PFSK-1 (cell line): ENCODE results near the gene IGSF21.

Experiments
- FOXP2 ChIP-seq: optimal IDR thresholded peaks from 2 replicates; pipeline ENCODE3; 2011; ENCODE audit warnings: borderline replicate concordance, control low read depth, inconsistent platforms; ENCODE audit not compliant: insufficient read depth; ENCODE audit errors: extremely low read length, extremely low read depth
- POLR2AphosphoS5 ChIP-seq: IDR thresholded peaks from 2 replicates; pipeline ENCODE4 v1.6.1; 2012; ENCODE audit warnings: low read depth, mild to moderate bottlenecking, control low read depth, low read length, moderate library complexity
- REST ChIP-seq, 2 experiments: IDR thresholded peaks; 2 replicates each; pipeline versions ENCODE4 v1.6.1 to v1.8.0; 2011 to 2012; ENCODE audit warnings: low read depth in 2 of 2, low read length in 2 of 2, control low read depth in 1 of 2, inconsistent platforms in 1 of 2, mild to moderate bottlenecking in 1 of 2, moderate library complexity in 1 of 2; ENCODE audit not compliant: insufficient read depth in 1 of 2
- SIN3A ChIP-seq: IDR thresholded peaks from 2 replicates; pipeline ENCODE4 v1.6.1; 2012; ENCODE audit warnings: mild to moderate bottlenecking, low read length, moderate library complexity, borderline replicate concordance; ENCODE audit not compliant: insufficient read depth
- TAF1 ChIP-seq: IDR thresholded peaks from 2 replicates; pipeline ENCODE4 v1.6.1; 2012; ENCODE audit warnings: low read length, control low read depth, borderline replicate concordance; ENCODE audit not compliant: insufficient read depth

IGSF21 gene

GRCh38 chr1:18089488-18089887 is 18.1 kb upstream of the IGSF21 start:
- TF ChIP-seq TAF1 (no peak), FOXP2 (no peak), REST (IDR thresholded peaks at IDR 0.05; ENCODE audit: insufficient read depth in 1 of 2, low read depth in 2 of 2, low read length in 2 of 2) (no peak), SIN3A (no peak), POLR2AphosphoS5 (no peak)

- no peak for TF ChIP-seq SIN3A
- TF ChIP-seq REST (IDR thresholded peaks at IDR 0.05; ENCODE audit: insufficient read depth in 1 of 2, low read depth in 2 of 2, low read length in 2 of 2) = no peak
- no peak for TF ChIP-seq TAF1
- TF ChIP-seq FOXP2 = no peak
- TF ChIP-seq POLR2AphosphoS5 = no peak
These were observed 17.0 kb upstream of the IGSF21 start for GRCh38 chr1:18090636-18091035.

GRCh38 chr1:18091660-18092446 is 15.7 kb upstream of the IGSF21 start:
- no peak for TF ChIP-seq SIN3A
- no peak for TF ChIP-seq TAF1
- TF ChIP-seq REST (IDR thresholded peaks at IDR 0.05; ENCODE audit: insufficient read depth in 1 of 2, low read depth in 2 of 2, low read length in 2 of 2) = no peak
- no peak for TF ChIP-seq FOXP2
- no peak for TF ChIP-seq POLR2AphosphoS5

- no peak for TF ChIP-seq SIN3A
- TF ChIP-seq TAF1 = no peak
- no peak for TF ChIP-seq REST (IDR thresholded peaks at IDR 0.05; ENCODE audit: insufficient read depth in 1 of 2, low read depth in 2 of 2, low read length in 2 of 2)
- no peak for TF ChIP-seq POLR2AphosphoS5
- no peak for TF ChIP-seq FOXP2
These were observed 14.4 kb upstream of the IGSF21 start for GRCh38 chr1:18093193-18093592.

- no peak for TF ChIP-seq REST (IDR thresholded peaks at IDR 0.05; ENCODE audit: insufficient read depth in 1 of 2, low read depth in 2 of 2, low read length in 2 of 2)
- TF ChIP-seq SIN3A = no peak
- TF ChIP-seq POLR2AphosphoS5 = no peak
- TF ChIP-seq TAF1 = no peak
- TF ChIP-seq FOXP2 = no peak
These were observed 14.0 kb upstream of the IGSF21 start for GRCh38 chr1:18093646-18094045.
